ENCODE data around the gene PPP2R1A. TPM values are rescaled to one million over a fixed set of nuclear protein-coding genes. Genes with fewer than 3 reads are reported as not detected.

Gene PPP2R1A
- total RNA-seq, 1 donor from 2014 or later, result 302 TPM

DNA sequence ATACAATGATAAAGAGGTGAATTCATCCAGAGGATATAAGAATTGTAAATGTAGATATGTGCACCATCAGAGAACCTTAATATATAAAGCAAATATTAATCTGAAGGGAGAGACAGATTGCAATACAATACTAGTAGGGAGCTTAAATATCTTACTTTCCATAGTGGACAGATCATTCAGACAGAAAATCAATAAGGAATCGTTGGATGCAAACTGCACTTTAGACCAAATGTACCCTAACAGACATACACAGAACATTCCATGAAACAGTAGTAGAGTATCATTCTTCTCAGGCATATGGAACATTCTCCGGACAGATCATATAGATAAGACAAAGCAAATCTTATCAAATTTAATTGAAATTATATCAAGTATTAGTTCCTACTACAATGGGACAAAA is 44.6 kb downstream of the PPP2R1A start:
- H3K27me3 Mint-ChIP-seq (ENCODE audit: unreplicated experiment), result no peaks in the 10 kb centered on the region
- H3K36me3 Mint-ChIP-seq (ENCODE audit: low read depth, unreplicated experiment), result peaks cover 8% of the 10 kb centered on the region

DNA sequence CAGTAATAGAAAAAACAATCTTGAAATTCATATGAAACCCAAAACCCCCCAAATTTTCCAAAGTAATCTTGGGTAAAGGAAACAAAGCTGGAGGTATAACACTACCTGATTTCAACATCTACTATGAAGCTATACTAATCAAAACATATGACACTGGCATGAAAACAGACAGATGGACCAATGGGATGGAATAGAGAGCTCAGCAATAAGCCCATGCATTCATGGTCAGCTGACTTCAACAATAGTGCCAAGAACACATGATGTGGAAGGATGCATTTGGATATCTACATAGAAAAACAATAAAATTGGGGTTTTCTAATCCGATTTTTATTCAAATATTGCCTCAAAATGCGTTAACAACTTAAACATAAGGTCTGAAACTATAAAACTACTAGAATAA is 47.3 kb downstream of the PPP2R1A start:
- TF ChIP-seq, protein P1, sequence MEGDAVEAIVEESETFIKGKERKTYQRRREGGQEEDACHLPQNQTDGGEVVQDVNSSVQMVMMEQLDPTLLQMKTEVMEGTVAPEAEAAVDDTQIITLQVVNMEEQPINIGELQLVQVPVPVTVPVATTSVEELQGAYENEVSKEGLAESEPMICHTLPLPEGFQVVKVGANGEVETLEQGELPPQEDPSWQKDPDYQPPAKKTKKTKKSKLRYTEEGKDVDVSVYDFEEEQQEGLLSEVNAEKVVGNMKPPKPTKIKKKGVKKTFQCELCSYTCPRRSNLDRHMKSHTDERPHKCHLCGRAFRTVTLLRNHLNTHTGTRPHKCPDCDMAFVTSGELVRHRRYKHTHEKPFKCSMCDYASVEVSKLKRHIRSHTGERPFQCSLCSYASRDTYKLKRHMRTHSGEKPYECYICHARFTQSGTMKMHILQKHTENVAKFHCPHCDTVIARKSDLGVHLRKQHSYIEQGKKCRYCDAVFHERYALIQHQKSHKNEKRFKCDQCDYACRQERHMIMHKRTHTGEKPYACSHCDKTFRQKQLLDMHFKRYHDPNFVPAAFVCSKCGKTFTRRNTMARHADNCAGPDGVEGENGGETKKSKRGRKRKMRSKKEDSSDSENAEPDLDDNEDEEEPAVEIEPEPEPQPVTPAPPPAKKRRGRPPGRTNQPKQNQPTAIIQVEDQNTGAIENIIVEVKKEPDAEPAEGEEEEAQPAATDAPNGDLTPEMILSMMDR (IDR thresholded peaks at IDR 0.05; ENCODE audit: unreplicated experiment), result no peak
- no peak for DNase-seq (ENCODE audit: low spot score)
- Mint-ChIP-seq H3K27ac (ENCODE audit: unreplicated experiment) (no peak overlapping the region), H3K27me3 (ENCODE audit: unreplicated experiment) (no peaks in the 10 kb centered on the region), H3K4me1 (ENCODE audit: unreplicated experiment) (no peaks in the 10 kb centered on the region), H3K36me3 (ENCODE audit: low read depth, unreplicated experiment) (no peaks in the 10 kb centered on the region), H3K4me3 (ENCODE audit: unreplicated experiment) (no peak overlapping the region), H3K9me3 (ENCODE audit: unreplicated experiment) (no peaks in the 10 kb centered on the region)

More for the DNA sequence above, 44.6 kb downstream of the PPP2R1A start:
- Mint-ChIP-seq H3K27ac (ENCODE audit: unreplicated experiment) (no peak overlapping the region), H3K4me1 (ENCODE audit: unreplicated experiment) (no peaks in the 10 kb centered on the region), H3K4me3 (ENCODE audit: unreplicated experiment) (no peak overlapping the region), H3K9me3 (ENCODE audit: unreplicated experiment) (no peaks in the 10 kb centered on the region)
- no peak for DNase-seq (ENCODE audit: low spot score)
- TF ChIP-seq, protein P1 (IDR thresholded peaks at IDR 0.05; ENCODE audit: unreplicated experiment), result no peak

DNA sequence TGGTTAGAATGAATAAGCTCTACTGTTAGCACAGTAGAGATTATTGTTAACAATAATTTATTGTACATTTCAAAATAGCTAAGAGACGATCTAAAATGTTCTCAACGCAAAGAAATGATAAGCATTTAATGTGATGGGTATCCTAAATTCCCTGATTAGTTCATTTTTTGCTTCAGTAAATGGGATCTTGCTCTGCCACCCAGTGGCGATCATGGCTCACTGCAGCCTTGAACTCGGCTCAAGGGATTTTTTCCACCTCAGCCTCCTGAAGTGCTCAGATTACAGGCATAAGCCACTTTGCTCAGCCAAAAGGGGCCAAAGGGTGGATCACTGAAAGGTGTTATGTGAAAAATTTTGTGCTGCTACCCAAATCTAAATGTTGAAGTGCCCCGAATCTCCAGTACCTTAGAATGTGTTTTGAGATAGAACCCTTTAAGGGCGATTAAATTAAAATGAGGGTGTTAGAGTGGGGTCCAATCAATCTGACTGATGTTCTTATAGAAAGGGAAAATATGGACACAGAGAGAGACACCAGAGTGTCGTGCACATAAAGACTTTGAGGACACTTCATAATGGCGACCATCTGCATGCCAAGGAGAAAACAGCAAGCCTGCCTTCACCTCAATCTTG is 48.0 kb downstream of the PPP2R1A start:
- Mint-ChIP-seq H3K27ac (ENCODE audit: unreplicated experiment) (no peak overlapping the region), H3K4me1 (ENCODE audit: unreplicated experiment) (no peaks in the 10 kb centered on the region), H3K36me3 (ENCODE audit: low read depth, unreplicated experiment) (no peaks in the 10 kb centered on the region), H3K27me3 (ENCODE audit: unreplicated experiment) (no peaks in the 10 kb centered on the region), H3K4me3 (ENCODE audit: unreplicated experiment) (no peak overlapping the region), H3K9me3 (ENCODE audit: unreplicated experiment) (no peaks in the 10 kb centered on the region)
- DNase-seq (ENCODE audit: low spot score), result peak; percentile 53
- TF ChIP-seq, protein P1 (IDR thresholded peaks at IDR 0.05; ENCODE audit: unreplicated experiment), result peak; percentile 90

DNA sequence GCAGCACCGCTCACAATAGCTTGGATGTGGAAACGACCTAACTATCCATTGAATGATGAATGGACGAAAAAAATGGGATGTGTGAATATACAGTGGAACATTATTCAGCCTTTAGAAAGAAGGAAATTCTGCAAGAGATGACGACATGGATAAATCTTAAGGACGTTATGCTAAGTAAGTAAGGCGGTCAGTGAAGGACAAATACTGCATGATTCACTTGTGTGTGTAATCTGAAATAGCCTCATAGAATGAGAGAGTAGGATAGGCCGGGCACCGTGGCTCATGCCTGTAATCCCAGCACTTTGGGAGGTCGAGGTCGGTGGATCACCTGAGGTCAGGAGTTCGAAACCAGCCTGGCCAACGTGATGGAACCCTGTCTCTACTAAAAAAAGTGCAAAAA is 54.2 kb downstream of the PPP2R1A start:
- H3K27me3 Mint-ChIP-seq (ENCODE audit: unreplicated experiment), result peaks cover 7% of the 10 kb centered on the region
- no peaks in the 10 kb centered on the region for H3K4me1 Mint-ChIP-seq (ENCODE audit: unreplicated experiment)
- H3K9me3 Mint-ChIP-seq (ENCODE audit: unreplicated experiment), result no peaks in the 10 kb centered on the region
- H3K36me3 Mint-ChIP-seq (ENCODE audit: low read depth, unreplicated experiment), result no peaks in the 10 kb centered on the region
- TF ChIP-seq, protein P1 (IDR thresholded peaks at IDR 0.05; ENCODE audit: unreplicated experiment), result no peak
- H3K4me3 Mint-ChIP-seq (ENCODE audit: unreplicated experiment), result no peak overlapping the region
- H3K27ac Mint-ChIP-seq (ENCODE audit: unreplicated experiment), result no peak overlapping the region
- DNase-seq (ENCODE audit: low spot score), result no peak

DNA sequence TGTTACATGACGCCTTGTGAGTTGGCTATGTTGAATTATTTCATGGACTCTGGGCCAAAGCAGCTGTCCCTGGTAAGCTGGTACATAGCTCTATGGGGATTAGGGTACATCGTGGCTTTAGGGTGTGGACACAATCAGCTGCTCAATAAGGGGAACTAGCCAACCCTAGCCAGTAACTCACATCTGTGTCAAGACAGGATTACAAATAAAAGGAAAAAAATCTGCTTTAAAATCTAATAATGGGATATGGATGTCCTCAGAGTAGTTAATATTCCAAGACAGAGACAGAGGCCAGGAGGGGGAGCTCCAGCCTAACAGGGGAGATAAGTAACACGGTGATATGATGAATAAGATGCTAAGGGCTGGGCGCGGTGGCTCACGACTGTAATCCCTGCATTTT is 58.4 kb downstream of the PPP2R1A start:
- Mint-ChIP-seq H3K27ac (ENCODE audit: unreplicated experiment) (no peak overlapping the region), H3K27me3 (ENCODE audit: unreplicated experiment) (peaks cover 7% of the 10 kb centered on the region), H3K4me1 (ENCODE audit: unreplicated experiment) (peaks cover 3% of the 10 kb centered on the region), H3K9me3 (ENCODE audit: unreplicated experiment) (peaks cover 4% of the 10 kb centered on the region), H3K4me3 (ENCODE audit: unreplicated experiment) (no peak overlapping the region), H3K36me3 (ENCODE audit: low read depth, unreplicated experiment) (no peaks in the 10 kb centered on the region)
- DNase-seq (ENCODE audit: low spot score), result peak; percentile 36
- TF ChIP-seq, protein P1 (IDR thresholded peaks at IDR 0.05; ENCODE audit: unreplicated experiment), result no peak
